Measurements from ENCODE around the gene AGR2. TPM values are rescaled to one million over a fixed set of nuclear protein-coding genes. Genes with fewer than 3 reads are reported as not detected.
"Not testable (repeated sequence)": the region's sequence is repeated elsewhere in the genome, so short reads cannot be mapped to it uniquely, and the experiment has no call there.

The AGR2 gene
- total RNA-seq, 1 donor from 2014 or later, result not detected

DNA sequence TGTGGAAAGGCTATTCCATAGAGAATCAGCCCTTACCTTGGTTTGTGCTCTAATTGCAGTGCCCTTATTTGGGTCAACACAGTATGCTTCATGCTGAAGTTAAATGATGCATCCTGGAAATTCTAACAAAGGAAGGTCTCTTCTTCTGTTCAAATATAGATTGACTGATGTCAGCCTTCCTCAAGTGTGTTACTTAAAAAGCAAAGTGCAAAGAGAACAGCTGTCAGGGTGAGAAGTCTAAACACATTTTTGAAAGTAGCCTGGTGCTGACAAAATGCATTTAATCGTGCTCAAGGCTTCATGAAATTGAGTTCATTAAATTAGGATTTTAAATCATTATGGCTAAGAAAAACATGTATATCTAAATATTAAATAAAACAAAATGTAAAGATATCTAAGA, 19.5 kb downstream of the AGR2 start:
- ATAC-seq (ENCODE audit: poor library complexity) (no peak), DNase-seq (no peak)
- intact Hi-C loops (cut with DNase I), result no loop called here

DNA sequence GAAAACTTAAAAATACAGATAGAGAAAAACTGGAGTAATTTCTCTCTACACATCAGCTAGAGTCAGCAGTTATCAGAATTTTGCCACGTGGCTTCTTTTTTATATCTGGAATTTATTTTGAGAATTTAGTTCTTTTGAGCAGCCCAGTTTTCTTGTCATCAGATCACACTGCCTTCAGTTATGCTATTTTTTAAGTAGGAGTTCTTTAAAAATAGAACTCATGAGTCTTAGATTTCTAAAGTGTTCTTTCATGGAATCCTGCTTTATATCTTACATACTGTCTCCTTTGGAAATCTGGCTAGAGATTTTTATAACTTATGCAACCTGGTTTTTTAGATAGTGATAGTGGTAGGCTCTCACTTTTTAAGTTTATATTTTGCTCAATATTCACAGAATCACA, 24.2 kb downstream of the AGR2 start:
- intact Hi-C loops (cut with DNase I), result no loop called here
- ATAC-seq (ENCODE audit: poor library complexity) (no peak), DNase-seq (no peak)

DNA sequence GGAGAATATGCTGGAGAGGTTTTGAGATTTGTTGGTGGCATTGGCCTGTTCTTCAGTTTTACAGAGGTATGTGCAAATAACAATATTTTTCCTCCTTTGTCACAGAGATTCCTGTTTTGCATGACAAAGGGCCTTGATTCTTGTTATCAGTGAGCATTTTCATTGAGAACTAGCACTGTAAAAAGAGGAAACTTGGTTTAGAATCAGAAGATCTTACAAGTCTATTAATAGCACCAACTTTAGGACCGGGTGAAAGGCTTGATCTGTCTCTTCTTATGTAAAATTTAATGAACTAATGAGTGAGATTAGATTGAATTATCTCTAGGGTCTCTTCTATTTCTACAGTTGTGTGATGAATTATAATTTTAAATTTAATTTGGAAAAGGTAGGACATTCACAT, 25.7 kb downstream of the AGR2 start:
- intact Hi-C loops (cut with DNase I), result no loop called here

DNA sequence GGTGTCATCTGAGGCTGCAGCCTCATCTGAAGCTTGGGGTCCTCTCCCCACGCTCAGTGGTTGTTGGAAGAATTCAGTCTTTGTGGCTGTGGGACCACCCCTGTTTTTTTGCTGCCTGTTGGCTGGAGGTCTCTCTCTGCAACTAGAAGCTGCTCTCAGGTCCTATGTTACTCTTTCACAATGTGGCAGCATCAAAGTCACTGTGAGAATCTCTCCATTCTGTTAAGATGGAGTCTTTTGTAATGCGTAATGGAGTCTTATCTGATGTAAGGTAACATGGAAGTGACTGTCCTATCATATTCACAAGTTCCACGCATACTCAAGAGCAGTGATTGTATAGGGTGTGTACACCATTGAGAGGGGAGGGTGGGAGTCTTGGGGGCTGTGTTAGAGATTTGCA, 26.3 kb downstream of the AGR2 start:
- no peak for ATAC-seq (ENCODE audit: poor library complexity)
- intact Hi-C loops (cut with DNase I), result no loop called here
- DNase-seq, result no peak

More for the DNA sequence above, 25.7 kb downstream of the AGR2 start:
- no peak for DNase-seq
- no peak for ATAC-seq (ENCODE audit: poor library complexity)

DNA sequence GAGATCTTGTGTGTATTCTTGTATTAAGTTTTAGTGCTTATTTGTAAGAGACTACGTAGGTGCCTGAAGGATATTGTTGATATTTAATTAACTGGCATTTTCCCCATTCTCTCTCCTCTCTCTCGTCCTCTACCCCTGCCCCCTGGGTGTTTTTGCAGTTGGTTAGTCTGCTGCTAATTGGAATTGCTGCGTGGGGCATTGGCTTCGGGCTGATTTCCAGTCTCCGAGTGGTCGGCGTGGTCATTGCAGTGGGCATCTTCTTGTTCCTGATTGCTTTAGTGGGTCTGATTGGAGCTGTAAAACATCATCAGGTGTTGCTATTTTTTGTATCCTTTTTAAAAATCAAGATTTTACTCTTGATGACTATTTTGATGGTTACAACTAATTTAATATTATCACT, 28.7 kb downstream of the AGR2 start:
- intact Hi-C loops (cut with DNase I), result no loop called here
- ATAC-seq (ENCODE audit: poor library complexity), result no peak
- DNase-seq, result no peak

DNA sequence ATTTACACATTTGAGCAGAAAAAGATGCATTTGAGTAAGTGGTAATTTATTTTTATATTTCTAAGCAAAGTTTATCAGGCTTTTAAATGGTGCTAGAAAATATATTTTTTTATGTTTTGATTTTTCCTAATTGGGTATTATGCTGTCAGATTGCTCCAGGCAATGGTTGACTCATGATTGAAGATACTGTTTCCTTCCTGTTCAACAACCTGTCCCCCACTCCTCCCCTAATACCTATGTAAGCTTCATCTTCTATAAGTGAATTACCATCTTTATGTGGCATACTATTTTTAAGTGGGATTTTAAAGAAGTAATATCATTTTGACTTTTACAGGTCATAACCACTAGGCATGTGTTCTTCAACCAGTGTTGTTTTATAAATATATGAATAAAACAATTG, 29.8 kb downstream of the AGR2 start:
- intact Hi-C loops (cut with DNase I), result no loop called here
- DNase-seq, result no peak
- ATAC-seq (ENCODE audit: poor library complexity), result no peak

DNA sequence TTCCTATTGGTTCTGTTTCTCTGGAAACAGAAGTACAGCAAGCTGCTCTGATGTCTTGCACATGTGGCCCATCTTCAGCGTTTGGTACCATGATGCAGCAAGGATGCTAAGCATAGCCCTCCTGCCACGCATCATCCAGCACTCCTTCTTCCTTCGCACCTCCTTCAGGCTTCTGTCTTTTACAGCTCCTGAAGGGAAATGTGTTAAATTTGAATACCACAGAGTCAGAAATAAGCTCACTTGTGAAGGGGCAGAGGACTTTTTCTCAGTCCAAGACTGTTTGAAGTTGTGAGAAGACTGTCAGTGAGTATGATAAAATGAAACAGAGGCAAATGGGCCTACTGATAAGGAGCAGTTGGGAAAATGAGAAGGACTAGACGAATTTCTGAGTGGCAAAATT, 30.5 kb downstream of the AGR2 start:
- no peak for DNase-seq
- ATAC-seq (ENCODE audit: poor library complexity), result no peak
- intact Hi-C loops (cut with DNase I), result no loop called here

DNA sequence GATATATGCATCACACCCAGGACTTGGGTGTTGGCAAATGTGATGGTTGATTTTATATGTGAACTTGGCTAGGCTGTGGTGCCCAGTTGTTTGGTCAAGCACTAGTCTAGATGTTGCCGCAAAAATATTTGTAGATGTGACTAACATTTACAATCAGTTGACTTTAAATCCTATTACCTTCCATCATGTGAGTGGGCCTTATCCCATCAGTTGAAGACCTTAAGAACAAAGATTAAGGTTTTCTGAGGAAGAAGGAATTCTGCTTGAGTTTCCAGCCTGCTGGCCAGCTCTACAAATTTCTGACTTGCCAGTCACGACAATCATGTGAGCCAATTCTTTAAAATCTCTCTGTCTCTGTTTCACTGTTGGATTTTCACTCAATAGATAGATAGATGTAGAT, 30.9 kb downstream of the AGR2 start:
- DNase-seq, result no peak
- intact Hi-C loops (cut with DNase I), result no loop called here
- no peak for ATAC-seq (ENCODE audit: poor library complexity)

DNA sequence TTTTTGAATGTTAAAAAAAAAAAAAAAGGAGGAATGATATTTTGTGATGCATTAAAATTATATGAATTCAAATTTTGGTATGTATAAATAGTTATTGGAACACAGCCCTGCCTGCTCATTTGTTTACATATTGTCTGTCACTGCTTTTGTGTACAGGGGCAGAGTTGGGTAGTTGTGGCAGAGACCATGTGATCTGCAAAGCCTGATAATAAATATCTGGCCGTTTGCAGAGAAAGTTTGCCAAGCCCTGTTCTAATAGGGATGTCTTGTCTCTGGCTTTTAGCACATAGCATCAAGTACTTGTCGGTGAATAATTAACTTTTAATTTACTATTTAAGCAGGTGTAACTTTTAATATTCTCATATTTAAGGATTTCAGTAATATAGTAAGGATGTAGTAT, 31.5 kb downstream of the AGR2 start:
- intact Hi-C loops (cut with DNase I), result no loop called here
- no peak for DNase-seq
- ATAC-seq (ENCODE audit: poor library complexity), result no peak

DNA sequence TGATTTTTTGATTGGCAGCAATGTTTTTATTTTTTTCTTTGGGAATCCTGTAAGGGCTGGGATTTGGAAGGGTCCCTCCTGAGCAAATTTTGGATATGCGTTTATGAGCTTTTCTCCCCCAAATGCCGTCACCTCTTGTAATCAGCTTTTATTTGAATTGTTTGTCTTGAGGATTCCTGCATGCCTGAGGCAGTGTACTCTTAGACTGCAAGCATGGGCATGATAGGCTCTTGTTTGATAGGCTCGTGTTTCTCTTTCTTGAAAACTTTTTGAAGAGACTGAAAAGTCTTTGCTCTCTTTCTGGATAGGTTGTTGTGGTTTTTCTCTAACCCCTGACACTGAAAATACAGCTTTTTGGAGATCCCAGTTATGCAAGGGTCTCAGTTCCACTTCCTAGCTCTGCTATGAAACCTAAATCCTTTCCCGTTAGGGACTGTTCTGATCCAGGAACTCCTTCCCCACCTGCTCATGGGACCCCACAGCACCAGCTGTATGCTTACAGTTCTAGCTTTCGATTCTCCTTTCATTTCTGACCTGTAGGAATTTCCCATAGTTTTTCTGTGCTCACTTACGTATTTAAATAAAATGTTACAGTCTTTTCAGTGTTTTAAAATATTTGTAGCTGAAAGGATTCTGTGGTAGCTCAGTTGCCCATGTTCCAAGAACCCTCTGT, 34.0 kb downstream of the AGR2 start:
- no peak for ATAC-seq (ENCODE audit: poor library complexity)
- intact Hi-C loops (cut with DNase I), result no loop called here
- no peak for DNase-seq

DNA sequence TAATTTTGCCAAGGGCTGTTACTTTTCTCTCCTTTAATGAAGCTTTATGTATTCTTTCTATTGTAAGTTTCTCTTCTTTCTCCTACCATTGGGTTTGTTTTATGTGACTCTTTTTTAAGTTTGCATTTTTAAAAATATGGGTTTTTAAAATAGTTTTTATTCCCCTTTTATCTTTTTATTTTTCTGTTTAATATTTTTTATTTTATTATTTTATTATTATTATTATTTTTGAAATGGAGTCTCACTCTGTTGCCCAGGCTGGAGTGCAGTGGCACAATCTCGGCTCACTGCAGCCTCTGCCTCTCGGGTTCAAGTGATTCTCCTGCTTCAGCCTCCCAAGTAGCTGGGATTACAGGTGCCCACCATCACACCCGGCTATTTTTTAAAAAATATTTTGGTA, 34.8 kb downstream of the AGR2 start:
- intact Hi-C loops (cut with DNase I); ATAC-seq (ENCODE audit: poor library complexity); DNase-seq: not testable (repeated sequence)

DNA sequence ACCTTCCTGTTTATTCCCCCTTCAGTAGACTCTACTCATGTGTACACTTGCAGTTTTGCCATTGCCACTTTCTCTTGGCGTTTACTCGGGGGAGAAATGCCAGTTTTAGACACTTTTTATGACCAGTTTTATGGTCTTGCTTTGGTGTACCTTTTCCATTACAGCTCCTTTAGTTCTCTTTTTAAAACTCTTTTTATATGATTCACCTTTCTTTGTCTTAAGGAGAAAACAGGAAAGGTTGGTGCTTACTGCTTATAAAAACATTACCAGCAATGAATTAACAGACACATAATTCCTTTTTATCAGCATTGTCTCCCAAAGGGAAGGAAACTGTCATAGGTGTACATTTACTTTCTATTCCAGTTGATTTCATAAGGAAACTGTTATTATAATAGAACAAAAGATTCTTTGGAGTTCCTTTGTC, 39.4 kb downstream of the AGR2 start:
- no peak for DNase-seq
- intact Hi-C loops (cut with DNase I), result no loop called here
- no peak for ATAC-seq (ENCODE audit: poor library complexity)

DNA sequence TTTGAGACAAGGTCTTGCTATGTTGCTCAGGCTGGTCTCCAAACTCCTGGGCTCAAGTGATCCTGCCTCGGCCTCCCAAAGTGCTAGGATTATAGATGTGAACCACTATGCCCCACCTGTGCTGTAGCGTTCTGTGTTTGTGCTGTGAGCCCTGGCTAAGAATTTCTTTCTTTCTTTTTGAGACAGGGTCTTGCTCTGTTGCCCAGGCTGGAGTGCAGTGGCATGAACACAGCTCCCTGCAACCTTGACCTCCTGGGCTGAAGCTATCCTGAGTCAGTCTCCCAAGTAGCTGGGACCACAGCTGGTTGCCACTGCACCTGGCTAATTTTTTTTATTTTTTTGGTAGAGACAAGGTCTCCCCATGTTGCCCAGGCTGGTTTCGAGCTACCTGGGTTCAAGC, 39.9 kb downstream of the AGR2 start:
- ATAC-seq (ENCODE audit: poor library complexity), result no peak
- DNase-seq, result no peak
- intact Hi-C loops (cut with DNase I), result no loop called here

DNA sequence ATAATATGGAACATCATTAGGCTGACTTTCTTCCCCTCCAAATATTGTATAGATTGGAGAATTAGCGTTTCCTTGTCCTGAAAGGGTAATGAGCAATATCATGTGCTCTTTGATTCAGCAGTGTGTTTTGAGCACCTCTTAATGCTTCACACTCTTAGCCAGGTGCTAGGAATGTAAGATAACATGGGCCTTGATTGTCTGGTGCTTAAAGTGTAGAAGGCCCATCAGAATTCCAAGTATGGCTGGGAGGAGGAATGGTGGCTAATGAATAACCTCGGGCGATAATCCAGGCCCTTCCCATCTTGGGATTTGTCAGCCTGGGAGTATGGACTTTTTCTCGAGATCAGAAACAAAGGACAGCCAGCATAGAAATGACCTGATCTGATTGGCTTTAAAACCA, 42.6 kb downstream of the AGR2 start:
- DNase-seq (no peak), ATAC-seq (ENCODE audit: poor library complexity) (no peak)
- intact Hi-C loops (cut with DNase I), result no loop called here

DNA sequence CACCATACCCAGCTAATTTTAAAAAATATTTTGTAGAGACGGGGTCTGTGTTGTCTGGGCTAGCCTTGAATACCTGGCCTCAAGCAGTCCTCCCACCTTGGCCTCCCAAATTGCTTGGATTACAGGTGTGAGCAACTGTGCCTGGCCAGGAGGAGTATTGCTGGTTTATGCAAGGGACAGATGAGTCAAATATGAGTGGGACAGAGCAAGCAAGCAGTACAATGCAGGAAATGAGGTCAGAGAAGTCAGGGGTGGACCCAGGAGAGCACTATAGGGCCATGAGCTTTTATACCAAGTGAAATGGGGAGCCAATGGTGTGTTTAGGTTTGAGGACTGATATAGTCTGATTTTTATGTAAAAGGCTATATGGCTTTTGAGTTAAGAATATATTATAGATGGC, 45.0 kb downstream of the AGR2 start:
- intact Hi-C loops (cut with DNase I), result no loop called here
- ATAC-seq (ENCODE audit: poor library complexity), result no peak
- no peak for DNase-seq

DNA sequence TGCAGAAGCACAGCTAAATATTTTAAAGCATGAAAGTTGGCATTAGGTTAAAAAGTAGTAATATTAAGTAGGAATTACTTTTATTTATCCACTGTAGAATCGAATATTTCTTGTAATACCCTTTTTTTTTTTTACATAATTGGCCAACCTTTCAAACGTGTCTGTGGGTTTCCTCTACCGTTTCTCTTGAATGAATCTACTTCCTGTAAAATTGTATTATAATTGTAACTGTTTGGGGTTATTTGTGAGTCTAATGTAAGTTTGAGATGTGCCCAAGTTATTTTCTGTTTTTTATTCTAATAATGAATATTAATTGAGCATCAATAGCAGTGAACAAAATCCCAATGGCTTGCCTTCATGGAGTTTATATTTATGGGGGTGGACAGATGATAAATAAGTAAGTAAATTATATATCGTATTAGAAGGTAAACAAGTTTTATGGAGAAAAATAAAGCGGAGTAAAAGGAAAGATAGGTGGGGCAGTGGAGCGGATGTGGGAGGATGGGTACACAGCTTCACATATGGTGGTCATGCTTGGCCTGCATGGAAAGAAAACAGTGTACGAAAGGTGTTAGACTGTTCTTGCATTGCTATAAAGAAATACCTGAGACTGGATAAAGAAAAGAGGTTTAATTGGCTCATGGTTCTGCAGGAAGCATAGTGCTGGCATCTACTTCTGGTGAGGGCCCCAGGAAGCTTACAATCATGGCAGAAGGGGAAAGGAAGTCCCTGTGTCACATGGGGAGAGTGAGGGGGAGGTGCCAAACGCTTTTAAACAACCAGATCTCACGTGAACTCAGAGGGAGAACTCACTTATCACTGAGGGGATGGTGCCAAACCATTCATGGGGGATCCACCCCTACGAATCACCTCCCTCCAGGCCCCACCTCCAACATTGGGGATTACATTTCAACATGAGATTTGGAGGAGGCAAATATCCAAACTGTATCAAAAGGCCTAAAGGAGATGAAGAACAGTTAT, 45.9 kb downstream of the AGR2 start:
- intact Hi-C loops (cut with DNase I), result no loop called here
- DNase-seq (no peak), ATAC-seq (ENCODE audit: poor library complexity) (no peak)

DNA sequence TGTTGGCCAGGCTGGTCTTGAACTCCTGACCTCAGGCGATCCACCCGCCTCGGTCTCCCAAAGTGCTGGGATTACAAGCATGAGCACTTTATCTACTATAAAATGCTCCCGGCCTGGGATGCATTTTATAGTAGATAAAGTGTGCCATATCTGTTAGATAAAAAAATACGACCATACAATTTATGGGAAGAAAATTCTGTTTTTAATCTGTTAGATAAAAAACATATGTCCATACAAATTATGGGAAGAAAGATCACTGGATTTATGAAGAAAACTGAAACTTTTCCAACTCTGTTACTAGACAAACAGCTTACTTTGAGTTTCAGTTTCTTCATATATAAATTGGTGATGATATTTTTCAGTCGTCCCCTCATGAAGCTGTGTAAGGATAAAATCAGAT, 46.8 kb downstream of the AGR2 start:
- intact Hi-C loops (cut with DNase I), result no loop called here
- ATAC-seq (ENCODE audit: poor library complexity) (no peak), DNase-seq (no peak)

DNA sequence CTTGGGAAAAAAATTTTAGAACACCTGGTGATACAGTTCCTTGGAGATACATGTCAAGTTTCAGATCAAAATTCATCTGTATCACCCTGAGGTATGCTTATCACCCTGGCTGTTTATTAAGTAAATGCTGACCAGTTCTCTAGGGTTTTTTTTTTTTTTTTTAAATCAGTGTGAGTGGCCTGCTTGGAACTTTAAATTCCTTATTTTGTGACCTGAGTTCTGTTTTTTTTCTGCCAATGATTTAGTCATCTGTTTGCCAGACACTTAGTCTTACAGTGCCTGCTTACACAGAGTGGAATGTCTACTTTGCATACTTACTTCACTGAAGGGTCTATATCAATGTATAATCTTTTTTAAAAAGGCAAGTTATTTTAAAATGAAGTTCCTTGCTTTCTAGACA, 49.4 kb downstream of the AGR2 start:
- no peak for DNase-seq
- intact Hi-C loops (cut with DNase I), result no loop called here
- ATAC-seq (ENCODE audit: poor library complexity), result no peak

DNA sequence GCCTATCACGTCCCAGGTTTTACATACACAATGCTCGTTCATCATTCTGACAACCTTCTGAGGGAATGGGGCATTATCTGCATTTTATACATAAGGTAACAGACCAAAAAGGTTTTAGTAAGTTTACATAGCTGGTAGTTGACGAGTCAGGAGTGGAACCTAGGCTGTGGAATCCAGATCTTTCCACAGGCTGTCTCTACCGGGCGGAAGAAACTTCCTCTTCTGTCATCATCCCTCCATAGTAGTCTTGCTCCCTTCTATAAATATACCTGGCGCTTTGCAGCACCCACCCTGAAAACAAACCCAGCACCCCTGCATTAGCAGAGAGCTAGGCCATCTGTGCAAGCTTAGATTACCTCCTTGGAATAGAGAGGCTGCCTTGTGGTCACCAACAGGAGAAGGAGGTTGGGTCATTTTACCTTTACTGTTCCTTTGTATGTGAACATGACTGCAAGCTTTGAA, 49.9 kb downstream of the AGR2 start:
- intact Hi-C loops (cut with DNase I), result no loop called here
- ATAC-seq (ENCODE audit: poor library complexity), result no peak
- DNase-seq, result no peak

Data from Right ventricle myocardium superior (tissue), 1 donor.